Jurkat, Clone E6-1 (cell line): Measurements from ENCODE around the gene CACNA1G.

Experiments used
- DNase-seq: peaks from one replicate; pipeline ENCODE4 v3.0.0-alpha.2; 2011; ENCODE audit warnings: low read depth, low spot score
- H3K4me3 ChIP-seq: 2 replicates; pipeline ENCODE4 v1.5.1; 2011; ENCODE audit warnings: mild to moderate bottlenecking, low read length, control low read depth, moderate library complexity

Gene CACNA1G

DNA sequence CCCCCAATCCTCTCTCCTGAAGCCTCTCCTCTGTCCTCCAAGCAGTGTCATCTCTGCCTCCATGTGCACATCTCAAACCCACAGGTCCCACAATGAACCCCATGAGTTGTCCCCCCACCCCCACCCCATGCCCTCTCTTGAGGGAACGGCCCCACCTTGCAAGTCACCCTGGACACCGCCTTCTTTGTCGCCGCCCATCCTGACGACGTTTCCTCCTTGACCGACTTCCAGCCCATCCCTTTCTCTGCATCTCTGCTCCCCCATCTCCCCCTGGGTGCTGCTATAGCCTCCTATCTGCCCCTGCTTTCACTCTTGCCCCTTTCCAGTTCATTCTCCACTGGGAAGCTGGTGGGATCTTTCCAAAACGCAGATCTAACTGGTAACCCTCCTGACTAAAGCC is 15.2 kb upstream of the CACNA1G start:
- DNase-seq = no peak
- H3K4me3 ChIP-seq = no peak overlapping the region

DNA sequence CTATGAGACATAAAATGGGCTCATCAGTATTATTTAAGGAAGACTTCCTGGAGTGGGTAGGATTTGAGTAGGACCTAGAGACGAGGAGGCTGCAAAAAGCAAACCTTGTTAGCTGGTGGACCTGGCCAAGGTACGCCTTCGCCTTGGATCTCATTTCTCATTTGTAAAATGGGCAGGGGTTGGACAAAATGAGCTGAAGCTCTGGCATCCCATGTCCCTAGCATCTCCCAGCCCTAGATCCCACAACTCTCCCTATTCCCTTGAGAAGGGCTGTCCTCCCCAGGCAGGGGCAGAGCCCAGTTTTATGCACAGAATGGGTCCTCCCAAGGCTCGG is 13.8 kb upstream of the CACNA1G start:
- H3K4me3 ChIP-seq = peak overlapping the region; percentile 10; the same call in 1 of the 2 replicates
- no peak for DNase-seq

DNA sequence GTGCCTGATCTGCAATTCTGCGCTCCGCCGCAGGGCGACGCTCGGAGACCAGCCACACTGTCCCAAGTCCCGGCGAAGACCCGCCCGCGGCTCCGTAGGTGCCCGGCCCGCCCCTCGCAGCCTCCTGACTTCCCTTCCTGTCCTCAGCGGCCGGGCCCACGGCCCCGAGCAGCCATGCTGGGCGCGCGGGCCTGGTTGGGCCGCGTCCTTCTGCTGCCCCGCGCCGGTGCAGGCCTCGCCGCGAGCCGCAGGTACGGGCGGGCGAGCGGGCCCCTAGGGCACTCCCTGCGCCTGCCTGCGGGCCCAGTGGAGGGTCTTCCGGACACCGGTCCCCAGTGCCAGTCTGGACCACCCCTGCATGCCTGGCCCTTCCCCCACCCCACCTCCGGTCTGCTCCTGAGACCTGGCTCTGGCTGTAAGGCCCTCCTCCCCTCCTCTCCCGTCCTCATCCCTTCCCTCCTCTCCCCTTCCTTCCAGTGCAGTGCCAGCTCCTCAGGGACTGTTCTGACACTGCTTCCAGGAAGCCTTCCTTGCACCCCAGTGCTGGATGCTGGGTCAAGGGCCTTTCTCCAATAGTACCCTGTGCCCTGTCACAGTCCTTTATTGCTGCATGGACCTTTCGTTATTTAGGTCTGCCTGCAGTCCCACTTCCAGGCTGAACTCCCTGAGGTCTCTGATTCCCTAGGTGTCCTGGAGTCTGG is 13.3 kb upstream of the CACNA1G start, which contains the start of gene SPATA20:
TSS of gene SPATA20 (plus strand) at position 140 of the 701 bp plus-strand sequence. CDS start at position 175, 35 bp downstream.
- peak within 1 kb of the TSS; percentile 55 for H3K4me3 ChIP-seq
- DNase-seq = peak; percentile 69

DNA sequence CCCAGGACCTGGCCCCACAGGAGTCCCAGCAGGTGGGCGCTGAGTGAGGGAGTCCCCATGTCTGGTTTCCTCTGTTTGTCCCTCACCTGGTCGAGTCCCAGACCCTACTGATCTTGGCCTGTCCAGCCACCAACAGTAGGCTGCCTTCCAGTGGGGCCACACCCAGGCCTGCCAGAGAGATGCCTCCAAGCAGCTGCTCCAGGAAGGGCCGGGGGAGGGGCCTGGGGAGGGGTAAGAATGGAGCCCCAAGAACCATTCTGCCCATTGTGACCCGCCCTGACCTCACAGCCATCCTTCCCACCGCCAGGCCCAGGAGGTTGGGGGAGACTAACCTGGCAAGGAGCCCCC is 12.8 kb upstream of the CACNA1G start:
- no peak for DNase-seq
- H3K4me3 ChIP-seq = peak overlapping the region; percentile 55

DNA sequence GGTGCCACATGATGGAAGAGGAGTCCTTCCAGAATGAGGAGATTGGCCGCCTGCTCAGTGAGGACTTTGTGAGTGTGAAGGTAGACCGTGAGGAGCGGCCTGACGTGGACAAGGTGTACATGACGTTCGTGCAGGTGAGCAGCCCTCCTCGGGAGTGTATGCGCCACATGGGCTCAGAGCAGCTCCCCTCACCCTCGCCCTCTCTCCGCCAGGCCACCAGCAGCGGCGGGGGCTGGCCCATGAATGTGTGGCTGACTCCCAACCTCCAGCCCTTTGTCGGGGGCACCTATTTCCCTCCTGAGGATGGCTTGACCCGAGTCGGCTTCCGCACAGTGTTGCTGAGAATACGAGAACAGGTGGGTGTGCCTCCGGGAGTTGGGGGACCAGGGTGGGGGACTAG is 11.7 kb upstream of the CACNA1G start:
- no peak overlapping the region for H3K4me3 ChIP-seq
- no peak for DNase-seq

DNA sequence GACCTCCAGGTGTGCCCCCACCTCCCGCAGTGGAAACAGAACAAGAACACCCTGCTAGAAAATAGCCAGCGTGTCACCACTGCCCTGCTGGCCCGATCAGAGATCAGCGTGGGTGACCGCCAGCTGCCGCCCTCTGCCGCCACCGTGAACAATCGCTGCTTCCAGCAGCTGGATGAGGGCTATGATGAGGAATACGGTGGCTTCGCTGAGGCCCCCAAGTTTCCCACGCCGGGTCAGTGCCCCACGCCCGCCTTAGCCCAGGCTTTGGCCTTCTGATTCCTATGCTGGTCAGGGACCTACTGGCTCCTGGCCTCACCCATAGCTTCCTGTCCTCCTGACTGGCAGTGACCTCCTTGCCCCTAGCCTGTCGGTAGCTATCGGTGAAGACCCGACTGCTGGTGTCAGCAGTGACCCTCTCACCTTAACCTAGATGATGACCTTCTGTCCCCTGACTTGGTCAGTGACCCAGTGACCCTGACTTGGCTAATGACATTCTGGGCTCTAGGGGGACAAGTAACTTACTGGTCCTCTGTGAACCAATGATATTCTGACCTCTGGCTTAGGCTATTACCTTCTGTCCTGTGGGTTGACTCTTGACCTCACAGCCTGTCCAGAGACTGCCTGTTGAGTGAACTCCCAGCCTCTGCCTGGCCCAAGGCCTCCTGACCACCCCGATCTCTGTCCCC is 11.1 kb upstream of the CACNA1G start:
- H3K4me3 ChIP-seq = no peak overlapping the region
- DNase-seq = no peak

DNA sequence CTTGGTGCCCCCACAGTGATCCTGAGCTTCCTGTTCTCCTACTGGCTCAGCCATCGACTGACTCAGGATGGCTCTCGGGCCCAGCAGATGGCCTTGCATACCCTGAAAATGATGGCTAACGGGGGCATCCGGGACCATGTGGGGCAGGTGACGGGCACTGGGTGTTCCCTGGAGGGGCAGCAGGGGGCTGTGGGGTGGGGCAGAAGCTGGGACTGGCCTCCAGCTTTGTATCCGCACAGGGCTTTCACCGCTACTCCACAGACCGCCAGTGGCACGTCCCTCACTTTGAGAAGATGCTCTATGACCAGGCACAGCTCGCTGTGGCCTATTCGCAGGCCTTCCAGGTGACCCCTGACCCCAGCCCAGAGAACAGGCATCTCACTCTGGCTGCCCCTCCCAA is 10.5 kb upstream of the CACNA1G start:
- no peak for DNase-seq
- H3K4me3 ChIP-seq = no peak overlapping the region

DNA sequence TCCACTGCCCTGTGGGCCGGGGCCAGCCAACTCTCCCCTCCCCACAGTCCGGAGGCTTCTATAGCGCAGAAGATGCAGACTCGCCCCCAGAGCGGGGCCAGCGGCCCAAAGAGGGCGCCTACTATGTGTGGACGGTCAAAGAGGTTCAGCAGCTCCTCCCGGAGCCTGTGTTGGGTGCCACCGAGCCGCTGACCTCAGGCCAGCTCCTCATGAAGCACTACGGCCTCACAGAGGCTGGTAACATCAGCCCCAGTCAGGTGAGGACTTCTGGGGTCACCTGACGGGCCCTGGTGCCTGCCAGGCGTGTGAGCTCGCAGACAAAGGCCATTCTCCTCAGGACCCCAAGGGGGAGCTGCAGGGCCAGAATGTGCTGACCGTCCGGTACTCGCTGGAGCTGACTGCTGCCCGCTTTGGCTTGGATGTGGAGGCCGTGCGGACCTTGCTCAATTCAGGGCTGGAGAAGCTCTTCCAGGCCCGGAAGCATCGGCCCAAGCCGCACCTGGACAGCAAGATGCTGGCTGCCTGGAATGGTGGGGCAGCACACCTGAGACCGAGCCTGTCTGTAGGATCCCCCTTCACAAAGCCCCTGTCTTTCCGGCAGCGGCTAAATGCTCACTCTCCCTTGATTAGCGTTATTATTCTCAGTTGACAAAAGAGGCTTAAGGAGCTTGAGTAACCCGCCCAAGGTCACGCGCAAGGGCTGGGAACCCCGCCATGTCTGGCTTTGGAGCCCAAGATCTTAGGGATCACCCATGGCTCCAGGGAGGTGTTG is 9.7 kb upstream of the CACNA1G start:
- DNase-seq = no peak

DNA sequence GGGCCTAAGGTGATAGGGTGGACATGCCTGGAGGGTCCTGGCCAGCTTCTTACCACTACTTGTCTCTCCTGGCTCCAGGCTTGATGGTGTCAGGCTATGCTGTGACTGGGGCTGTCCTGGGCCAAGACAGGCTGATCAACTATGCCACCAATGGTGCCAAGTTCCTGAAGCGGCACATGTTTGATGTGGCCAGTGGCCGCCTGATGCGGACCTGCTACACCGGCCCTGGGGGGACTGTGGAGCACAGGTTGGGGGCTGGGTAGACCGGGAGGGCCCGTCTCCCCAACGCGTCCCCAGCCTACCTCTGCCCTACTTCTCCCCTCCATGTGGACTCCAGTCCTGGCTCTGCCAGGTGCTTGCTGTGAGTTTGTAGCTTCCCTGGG is 9.1 kb upstream of the CACNA1G start:
- no peak overlapping the region for H3K4me3 ChIP-seq

More for the DNA sequence above, 9.7 kb upstream of the CACNA1G start:
- no peak overlapping the region for H3K4me3 ChIP-seq

DNA sequence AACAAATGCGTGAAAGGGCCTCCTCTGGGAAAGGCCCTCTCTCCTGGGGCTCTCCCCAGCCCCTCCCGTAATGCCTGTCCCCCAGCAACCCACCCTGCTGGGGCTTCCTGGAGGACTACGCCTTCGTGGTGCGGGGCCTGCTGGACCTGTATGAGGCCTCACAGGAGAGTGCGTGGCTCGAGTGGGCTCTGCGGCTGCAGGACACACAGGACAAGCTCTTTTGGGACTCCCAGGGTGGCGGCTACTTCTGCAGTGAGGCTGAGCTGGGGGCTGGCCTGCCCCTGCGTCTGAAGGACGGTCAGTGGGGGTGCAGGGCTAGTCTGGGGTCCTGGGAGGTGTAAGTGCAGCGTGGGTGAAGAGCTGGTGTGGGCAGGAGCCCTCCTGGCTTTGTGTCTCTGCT is 8.6 kb upstream of the CACNA1G start:
- H3K4me3 ChIP-seq = no peak overlapping the region
- DNase-seq = no peak

More for the DNA sequence above, 9.1 kb upstream of the CACNA1G start:
- DNase-seq = no peak

DNA sequence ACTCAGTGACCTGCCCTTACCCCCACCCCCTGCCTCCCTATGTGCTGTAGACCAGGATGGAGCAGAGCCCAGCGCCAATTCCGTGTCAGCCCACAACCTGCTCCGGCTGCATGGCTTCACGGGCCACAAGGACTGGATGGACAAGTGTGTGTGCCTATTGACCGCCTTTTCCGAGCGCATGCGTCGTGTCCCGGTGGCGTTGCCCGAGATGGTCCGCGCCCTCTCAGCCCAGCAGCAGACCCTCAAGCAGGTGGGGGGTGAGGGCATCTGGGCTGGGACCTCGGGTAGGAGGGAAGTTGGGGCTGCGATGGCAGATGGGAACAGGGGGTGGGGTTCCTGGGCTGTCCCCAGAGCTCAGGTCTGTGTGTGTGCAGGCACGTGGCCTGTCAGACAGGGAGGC is 6.3 kb upstream of the CACNA1G start:
- no peak overlapping the region for H3K4me3 ChIP-seq
- no peak for DNase-seq

DNA sequence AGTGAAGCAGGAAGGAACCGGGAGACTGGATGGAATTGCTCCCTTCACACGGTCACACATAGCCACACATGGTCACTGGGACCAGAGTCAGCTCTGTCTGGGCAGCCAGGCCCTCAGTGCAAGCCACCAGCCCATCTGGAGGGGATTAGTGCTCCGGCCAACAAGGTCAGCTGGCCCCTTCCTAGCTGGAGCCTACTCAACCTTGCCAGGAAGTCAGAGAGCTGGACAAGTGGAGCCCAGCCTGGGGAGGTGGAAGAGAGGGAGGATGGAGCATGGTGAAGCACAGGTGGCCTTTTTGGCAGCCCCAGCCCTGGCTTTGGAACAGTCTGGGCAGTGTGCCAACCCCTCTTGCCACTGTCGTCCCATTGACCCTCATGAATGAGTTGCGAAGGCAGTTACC is 3.7 kb upstream of the CACNA1G start:
- no peak for DNase-seq
- no peak overlapping the region for H3K4me3 ChIP-seq

DNA sequence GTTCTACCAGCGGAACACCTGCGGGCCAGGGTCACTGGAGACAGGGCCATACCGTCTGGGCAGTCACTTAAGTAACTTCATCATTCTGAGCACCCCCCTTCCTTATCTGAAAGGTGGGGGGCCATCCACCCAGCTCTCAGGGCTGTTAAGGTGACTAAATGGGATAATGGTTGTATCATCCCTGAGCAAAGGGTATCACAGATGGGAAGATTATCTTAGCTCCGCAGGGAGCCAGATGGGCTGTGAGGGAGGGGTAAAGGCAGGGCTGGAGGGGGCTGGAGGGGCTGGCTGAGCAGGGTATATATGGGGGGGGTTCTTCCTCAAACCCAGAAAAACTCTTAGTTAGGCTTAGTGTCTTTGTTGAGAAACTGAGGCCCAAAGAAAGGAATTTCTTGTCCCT is 2.9 kb upstream of the CACNA1G start:
- no peak overlapping the region for H3K4me3 ChIP-seq
- DNase-seq = no peak

DNA sequence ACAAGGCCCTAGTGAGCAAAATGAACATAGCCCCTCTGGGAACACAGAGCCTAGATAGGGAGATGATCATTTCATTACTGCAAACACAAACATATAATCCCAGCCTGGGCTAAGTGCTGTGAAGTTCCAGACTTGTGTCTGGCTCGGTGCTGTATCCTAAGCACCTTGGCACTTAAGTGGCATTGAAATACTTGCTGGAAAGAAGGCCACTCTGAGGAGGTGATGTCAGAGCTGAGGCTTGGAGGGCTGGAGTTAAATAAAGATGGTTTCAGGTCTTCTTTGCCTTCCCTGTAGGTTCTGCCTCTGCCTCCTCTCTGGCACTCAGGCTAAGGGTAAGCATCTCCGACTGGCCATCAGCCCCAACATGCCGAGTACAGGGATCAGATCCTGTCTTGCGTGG is 2.4 kb upstream of the CACNA1G start:
- H3K4me3 ChIP-seq = no peak overlapping the region
- DNase-seq = no peak

DNA sequence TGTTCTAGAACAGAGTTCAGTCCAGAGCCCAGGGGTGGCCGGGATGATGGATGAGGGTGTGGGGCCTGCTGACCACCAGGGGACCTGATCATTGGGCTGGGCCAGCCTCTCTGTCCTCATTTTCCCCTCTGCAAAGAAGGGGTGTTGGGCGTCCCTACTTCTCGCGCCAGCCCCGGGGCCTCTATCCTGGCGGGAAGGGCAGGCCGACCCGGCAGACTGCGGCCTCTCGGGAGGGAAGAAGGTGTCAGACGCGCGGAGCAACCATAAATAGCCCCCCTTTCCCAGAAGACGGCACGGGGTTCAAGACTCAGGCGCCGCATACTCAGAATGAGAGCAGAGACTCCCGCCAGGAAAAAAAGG is 2.0 kb upstream of the CACNA1G start:
- DNase-seq = no peak
- no peak overlapping the region for H3K4me3 ChIP-seq

DNA sequence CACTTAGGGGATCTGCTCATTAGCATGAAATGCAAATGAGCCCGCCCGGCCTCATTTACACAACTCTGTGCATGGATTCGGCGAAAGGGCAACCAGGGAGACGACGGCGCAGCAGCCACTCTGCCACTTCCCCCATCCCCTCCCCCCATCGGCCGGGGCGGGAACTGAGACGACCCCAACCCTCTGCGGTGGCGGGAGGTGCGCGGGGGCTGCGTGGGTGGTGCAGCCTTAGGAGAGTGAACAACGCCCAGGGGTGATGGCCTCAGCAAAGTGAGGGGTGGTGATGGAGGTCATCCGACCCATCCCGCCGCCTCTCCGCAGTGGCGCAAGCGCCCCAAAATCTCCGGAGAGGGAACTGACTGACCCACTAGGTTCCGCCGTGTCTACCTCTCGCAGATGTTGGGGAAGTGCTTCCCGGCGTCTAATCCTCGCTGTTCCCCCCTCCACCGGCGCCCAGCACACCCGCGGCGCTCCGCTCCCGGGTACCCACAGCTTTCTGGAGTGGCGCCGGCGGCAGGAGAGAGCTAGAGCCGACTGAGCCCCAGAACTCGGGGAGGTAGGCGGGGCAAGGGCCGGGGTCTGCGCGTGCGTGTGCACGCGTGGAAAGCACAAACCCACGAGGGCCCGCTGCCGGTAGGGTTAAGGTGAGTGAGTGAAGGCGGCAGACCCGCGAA is 1.4 kb upstream of the CACNA1G start:
- H3K4me3 ChIP-seq = no peak overlapping the region
- no peak for DNase-seq

DNA sequence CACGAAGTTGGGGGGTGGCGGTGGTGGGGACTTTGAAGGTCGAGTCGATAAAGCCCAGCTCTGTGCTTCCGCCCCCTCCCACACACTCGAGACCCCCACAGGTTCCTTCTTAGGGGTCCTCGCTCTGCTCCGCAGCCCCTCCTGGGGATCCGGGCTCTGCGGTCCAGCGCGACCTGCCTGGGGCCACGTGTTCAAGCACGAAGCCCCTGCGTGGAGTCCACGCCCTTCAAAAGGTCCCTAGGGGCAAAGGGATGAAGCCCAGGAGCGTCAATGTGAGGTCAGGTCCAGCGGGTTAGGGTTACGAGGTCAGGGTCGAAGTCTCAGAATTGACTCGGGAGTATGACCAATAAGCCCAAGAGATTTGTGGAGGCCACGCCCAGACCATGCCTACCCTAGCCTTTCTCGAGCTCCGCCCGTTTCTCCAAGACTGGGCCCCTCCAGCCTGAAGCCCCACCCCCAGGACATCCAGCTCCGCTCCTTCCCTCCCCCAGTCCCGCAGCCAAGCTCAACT is 786 bp upstream of the CACNA1G start:
- no peak overlapping the region for H3K4me3 ChIP-seq
- DNase-seq = no peak

DNA sequence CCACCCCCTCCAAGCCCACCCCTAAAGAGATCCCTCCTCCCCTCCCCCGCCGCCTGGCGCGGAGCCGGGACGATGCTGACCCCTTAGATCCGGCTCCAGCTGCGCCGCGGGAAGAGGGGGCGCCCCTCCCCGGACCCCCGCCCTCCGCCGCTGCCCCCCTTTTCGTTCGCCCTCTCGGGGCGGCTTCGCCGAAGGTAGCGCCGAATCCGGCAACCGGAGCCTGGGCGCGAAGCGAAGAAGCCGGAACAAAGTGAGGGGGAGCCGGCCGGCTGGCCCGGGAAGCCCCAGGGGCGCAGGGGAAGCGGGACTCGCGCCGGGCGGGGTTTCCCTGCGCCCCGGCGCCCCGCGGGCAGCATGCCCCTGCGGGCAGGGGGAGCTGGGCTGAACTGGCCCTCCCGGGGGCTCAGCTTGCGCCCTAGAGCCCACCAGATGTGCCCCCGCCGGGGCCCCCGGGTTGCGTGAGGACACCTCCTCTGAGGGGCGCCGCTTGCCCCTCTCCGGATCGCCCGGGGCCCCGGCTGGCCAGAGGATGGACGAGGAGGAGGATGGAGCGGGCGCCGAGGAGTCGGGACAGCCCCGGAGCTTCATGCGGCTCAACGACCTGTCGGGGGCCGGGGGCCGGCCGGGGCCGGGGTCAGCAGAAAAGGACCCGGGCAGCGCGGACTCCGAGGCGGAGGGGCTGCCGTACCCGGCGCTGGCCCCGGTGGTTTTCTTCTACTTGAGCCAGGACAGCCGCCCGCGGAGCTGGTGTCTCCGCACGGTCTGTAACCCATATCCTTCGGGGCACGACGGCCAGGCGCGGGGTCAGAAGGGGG is 623 bp downstream of the CACNA1G start:
- no peak for DNase-seq
- no peak overlapping the region for H3K4me3 ChIP-seq

DNA sequence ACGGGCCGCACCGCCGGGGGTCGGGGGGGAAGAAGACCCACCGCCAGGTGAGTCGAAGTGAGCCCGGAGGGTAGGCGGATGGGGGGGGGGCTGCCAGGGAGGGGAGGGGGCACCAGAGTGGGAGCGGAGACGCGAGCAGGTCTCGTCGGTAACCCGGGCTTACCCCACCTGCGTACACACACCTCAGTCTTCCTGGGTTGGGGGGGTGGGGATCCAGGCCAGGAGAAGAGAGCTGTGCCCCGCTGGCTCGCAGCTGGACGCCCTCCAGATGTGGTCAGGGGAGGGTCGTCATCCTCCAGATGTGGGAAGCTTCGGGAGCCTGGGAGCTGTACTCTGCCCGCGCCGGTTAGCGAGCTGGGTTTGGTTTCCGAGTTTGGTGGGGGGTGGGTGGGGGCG is 1.2 kb downstream of the CACNA1G start:
- H3K4me3 ChIP-seq = no peak overlapping the region
- no peak for DNase-seq
